NB4 (cell line): ENCODE data around the gene HDAC9.

Source experiments
- CTCF ChIP-seq: IDR thresholded peaks from one replicate; pipeline ENCODE4 v1.5.1; 2012; ENCODE audit warnings: low read depth, low read length
- POLR2A ChIP-seq: IDR thresholded peaks from 2 replicates; pipeline ENCODE4 v1.6.1; 2011; ENCODE audit warnings: mild to moderate bottlenecking; ENCODE audit not compliant: insufficient read length; ENCODE audit errors: extremely low read depth

DNA sequence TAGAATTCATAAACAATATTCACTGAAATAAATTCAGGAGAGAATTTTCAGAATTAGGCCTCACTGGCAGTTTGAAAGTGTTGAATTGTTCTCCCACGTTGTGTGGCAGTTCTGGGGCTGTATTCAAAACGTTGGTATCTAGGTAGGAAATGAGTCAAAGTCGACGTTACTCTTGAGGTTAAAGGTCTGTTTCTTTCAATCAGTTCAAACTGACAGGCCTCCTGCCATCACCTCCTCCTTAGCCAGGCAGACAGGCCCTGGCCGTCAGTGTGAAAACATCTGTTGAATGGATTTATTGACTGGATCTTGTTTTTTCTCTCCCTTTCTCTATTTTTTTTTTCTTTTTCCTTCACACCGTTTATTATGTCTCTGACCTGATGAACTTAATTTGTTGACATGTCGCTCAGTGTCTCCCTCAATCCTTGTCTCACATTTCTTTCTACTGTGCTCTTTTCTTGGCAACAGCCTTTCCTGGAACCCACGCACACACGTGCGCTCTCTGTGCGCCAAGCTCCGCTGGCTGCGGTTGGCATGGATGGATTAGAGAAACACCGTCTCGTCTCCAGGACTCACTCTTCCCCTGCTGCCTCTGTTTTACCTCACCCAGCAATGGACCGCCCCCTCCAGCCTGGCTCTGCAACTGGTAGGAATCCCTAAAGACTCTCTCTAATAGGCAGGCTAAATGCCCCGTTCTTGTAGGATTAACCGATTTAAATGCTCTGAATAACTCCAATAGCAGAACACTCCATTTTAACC lies 231.7 kb downstream of the HDAC9 start:
- TF ChIP-seq CTCF (no peak), POLR2A (no peak)
